Esophagus muscularis mucosa (tissue), 3 donors: ENCODE results near the gene MAP1LC3A.

Source experiments
- POLR2A ChIP-seq: fragments of 450-650 bp; IDR thresholded peaks from one replicate; pipeline ENCODE4 v1.6.1; 2017; ENCODE audit warnings: antibody characterized with exemption, moderate library complexity, mild to moderate bottlenecking, low read depth
- POLR2AphosphoS5 ChIP-seq, 2 donors: sonication (generic); formaldehyde crosslinking; IDR thresholded peaks; one replicate each; pipeline ENCODE4 v1.6.1; 2017; ENCODE audit warnings: antibody characterized with exemption in 2 of 2
- TF ChIP-seq, protein P1 (sequence below), 3 experiments: fragments of 200-600 bp in 2 of 3; fragments of 450-650 bp in 1 of 3; sonication (generic) in 2 of 3; IDR thresholded peaks; one replicate each; pipeline ENCODE4 v1.5.1; 2017 to 2019; ENCODE audit warnings: antibody characterized with exemption in 3 of 3, mild to moderate bottlenecking in 2 of 3, moderate library complexity in 1 of 3

DNA sequence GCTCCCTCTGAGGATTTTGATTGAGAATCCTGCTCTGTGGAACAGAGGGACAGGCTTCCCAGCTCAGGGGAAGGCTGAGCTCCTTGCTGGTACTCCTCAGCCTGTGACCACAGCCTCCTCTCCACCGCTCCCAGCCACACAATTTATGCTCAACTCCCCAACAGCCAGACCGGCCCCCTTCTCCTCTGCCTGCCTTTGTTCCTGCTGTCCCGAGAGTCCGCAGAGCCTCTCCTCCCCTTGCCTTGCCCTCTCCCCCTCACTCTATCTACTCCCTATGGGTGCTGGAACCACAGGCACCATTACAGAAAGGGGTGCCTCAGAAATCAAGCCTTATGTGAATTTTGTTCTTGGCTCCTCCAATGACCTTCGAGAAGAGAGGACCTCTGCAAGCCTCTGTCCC lies 15.9 kb downstream of the MAP1LC3A start:
- TF ChIP-seq, protein P1, sequence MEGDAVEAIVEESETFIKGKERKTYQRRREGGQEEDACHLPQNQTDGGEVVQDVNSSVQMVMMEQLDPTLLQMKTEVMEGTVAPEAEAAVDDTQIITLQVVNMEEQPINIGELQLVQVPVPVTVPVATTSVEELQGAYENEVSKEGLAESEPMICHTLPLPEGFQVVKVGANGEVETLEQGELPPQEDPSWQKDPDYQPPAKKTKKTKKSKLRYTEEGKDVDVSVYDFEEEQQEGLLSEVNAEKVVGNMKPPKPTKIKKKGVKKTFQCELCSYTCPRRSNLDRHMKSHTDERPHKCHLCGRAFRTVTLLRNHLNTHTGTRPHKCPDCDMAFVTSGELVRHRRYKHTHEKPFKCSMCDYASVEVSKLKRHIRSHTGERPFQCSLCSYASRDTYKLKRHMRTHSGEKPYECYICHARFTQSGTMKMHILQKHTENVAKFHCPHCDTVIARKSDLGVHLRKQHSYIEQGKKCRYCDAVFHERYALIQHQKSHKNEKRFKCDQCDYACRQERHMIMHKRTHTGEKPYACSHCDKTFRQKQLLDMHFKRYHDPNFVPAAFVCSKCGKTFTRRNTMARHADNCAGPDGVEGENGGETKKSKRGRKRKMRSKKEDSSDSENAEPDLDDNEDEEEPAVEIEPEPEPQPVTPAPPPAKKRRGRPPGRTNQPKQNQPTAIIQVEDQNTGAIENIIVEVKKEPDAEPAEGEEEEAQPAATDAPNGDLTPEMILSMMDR (IDR thresholded peaks at IDR 0.05) = no peak
- TF ChIP-seq POLR2A (no peak), POLR2AphosphoS5 (IDR thresholded peaks at IDR 0.05) (no peak)
